HG03045 (cell line): Measurements from ENCODE around the gene EEF1A1.
A peak's percentile ranks its signal among the peaks of the same experiment; 100 is the strongest.
"Not testable (repeated sequence)": the region's sequence is repeated elsewhere in the genome, so short reads cannot be mapped to it uniquely, and the experiment has no call there.

Source experiments
- ATAC-seq: cut with Tn5 transposase; IDR thresholded peaks from one replicate; pipeline ENCODE4 v1.9.1; 2021; ENCODE audit warnings: mild to moderate bottlenecking, moderate library complexity; ENCODE audit not compliant: unreplicated experiment

Gene EEF1A1

DNA sequence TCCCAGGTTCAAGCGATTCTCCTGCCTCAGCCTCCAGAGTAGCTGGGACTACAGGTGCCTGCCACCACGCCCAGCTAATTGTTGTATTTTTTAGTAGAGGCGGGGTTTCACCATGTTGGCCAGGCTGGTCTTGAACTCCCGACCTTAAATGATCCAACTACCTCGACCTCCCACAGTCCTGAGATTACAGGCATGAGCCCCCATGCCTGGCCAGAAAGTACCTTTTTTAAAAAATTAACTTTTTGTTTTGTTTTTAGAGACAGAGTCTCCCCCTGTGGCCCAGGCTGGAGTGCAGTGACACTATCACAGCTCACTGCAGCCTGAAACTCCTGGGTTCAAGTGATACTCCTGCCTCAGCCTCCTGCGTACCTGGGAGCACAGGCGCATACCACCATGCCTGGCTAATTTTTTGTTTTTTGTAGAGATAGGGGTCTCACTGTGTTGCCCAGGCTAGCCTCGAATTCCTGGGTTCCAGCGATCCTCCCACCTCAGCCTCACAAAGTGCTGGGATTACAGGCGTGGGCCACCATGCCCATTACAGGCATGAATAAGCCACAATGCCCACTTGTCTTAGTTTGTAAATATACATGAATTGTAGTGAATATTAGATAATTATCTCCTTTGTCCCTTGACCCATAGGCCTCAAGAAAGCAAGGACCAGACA, 17.4 kb upstream of the EEF1A1 start:
- no peak for ATAC-seq

- no peak for ATAC-seq
These were observed 16.8 kb upstream of the EEF1A1 start for GRCh38 chr6:73537677-73538076.

DNA sequence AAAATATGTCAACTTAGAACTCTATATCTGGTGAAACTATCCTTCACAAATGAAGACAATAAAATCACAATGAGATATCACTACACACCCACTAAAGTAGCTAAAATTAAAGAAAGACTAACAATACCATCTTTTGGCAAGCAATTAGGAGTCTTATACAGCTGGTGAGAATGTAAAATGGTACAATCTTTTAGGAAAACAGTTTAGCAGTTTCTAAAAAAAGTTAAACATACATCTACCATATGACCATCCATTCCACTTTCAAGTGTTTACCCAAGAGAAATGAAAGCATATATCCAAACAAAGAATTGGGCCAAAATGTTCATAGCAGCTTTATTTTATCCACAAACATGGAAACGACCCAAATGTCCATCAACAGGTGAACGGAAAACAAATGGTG, 13.8 kb upstream of the EEF1A1 start:
- ATAC-seq, result no peak

DNA sequence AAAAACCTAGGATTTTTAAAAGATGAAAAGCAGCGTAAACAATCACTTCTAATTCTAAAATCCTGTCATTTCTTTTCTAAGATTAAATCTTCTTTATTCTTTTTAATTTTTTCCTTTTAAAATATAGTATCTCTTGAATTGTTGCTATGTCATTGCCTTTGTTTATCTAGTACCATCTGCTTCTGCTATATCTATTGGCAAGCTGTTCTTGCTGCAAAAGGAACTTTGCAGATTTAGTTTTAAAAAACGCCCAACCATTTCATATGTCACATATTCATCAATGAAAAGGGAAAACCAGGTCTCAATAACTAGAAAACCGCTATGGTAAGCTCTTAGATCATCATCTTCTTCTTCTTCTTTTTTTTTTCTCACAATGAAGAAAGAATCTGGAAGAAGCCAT, 11.5 kb upstream of the EEF1A1 start:
- no peak for ATAC-seq

GRCh38 chr6:73528897-73529296, 8.1 kb upstream of the EEF1A1 start:
- no peak for ATAC-seq

- no peak for ATAC-seq
These were observed 4.9 kb upstream of the EEF1A1 start for GRCh38 chr6:73525546-73526330.

GRCh38 chr6:73523434-73524123, 2.7 kb upstream of the EEF1A1 start:
- peak; percentile 39 for ATAC-seq

DNA sequence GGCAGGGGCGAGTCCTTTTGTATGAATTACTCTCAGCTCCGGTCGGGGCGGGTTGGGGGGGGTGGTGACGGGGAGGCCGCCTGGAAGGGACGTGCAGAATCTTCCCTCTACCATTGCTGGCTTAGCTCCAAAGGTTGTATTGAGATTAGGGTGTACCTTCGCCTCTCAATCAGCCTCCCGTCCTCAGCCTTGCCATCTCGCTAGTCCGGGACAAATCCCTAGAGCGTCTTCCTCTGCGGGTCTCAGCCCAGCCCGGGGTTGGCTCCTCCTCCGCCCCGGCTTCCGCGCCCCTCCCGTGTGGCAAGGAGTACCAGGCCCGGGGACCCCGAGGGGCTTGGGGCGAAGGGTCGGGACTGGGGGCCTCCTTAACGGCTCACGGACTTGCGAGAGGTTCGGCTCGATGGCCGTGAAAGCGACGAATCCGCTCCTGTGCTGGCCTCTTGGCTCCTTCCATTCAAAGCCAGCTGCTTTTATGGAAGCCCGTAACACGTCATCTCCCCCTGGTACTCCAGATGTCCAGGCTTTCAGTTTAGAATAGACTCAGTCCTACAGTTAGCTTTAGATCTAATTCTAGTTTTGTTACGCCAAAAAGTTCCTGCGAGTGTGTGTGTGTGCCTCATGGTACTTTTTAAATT, 636 bp upstream of the EEF1A1 start:
- peak; percentile 41 for ATAC-seq

DNA sequence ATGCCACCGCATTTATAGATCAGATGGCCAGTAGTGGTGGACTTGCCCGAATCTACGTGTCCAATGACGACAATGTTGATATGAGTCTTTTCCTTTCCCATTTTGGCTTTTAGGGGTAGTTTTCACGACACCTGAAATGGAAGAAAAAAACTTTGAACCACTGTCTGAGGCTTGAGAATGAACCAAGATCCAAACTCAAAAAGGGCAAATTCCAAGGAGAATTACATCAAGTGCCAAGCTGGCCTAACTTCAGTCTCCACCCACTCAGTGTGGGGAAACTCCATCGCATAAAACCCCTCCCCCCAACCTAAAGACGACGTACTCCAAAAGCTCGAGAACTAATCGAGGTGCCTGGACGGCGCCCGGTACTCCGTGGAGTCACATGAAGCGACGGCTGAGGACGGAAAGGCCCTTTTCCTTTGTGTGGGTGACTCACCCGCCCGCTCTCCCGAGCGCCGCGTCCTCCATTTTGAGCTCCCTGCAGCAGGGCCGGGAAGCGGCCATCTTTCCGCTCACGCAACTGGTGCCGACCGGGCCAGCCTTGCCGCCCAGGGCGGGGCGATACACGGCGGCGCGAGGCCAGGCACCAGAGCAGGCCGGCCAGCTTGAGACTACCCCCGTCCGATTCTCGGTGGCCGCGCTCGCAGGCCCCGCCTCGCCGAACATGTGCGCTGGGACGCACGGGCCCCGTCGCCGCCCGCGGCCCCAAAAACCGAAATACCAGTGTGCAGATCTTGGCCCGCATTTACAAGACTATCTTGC, 725 bp downstream of the EEF1A1 start:
- ATAC-seq, result peak; percentile 17

DNA sequence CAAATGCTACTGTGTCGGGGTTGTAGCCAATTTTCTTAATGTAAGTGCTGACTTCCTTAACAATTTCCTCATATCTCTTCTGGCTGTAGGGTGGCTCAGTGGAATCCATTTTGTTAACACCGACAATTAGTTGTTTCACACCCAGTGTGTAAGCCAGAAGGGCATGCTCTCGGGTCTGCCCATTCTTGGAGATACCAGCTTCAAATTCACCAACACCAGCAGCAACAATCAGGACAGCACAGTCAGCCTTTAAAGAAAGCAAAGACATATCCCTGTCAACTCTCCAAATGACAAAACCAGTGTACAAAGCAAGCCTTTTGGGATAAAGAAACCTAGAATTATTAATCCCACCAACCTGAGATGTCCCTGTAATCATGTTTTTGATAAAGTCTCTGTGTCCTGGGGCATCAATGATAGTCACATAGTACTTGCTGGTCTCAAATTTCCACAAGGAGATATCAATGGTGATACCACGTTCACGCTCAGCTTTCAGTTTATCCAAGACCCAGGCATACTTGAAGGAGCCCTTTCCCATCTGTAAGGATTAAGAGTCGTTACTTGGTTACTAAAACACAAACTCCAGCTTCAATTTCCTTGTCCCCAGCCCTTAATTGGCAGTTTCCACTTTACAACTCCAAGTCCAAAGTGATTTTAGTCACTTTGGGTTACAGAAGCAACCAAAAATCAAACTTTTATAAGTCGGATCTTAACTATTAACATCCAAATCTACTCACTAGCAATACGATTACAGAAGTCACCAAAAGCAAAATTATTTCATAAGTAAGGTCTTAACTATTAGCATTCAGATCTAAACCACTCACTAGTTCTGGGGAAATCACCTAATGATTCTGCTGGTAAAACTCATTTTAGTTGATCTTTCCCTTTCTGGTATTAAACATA, 1.6 kb downstream of the EEF1A1 start:
- ATAC-seq, result not testable (repeated sequence)

GRCh38 chr6:73518100-73518981, 2.5 kb downstream of the EEF1A1 start:
- ATAC-seq, result not testable (repeated sequence)

- ATAC-seq, result no peak
These were observed 4.0 kb downstream of the EEF1A1 start for GRCh38 chr6:73516514-73517489.

DNA sequence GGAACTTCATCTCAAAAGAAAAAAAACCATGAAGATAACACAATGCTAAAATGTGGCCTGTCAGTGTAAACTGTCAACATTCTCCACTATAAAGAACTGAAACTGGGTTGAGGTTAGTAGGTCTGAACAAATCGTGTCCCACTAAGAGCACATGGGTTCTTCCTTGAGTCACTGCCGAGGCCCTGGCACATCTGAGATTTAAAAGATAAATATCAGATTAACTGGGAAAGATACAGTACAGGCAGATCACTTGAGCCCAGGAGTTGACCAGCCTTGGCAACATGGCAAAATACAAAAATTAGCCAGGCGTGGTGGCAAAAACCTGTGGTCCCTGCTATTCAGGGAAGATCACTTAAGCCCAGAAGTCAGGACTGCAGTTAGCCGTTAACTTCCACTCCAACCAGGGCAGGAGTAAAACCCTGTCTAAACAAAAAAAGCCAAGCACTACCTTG, 5.6 kb downstream of the EEF1A1 start:
- no peak for ATAC-seq

- ATAC-seq, result no peak
These were observed 6.1 kb downstream of the EEF1A1 start for GRCh38 chr6:73514746-73515110.

- ATAC-seq, result no peak
These were observed 7.4 kb downstream of the EEF1A1 start for GRCh38 chr6:73513496-73513854.

- ATAC-seq, result no peak
These were observed 9.0 kb downstream of the EEF1A1 start for GRCh38 chr6:73511796-73512195.

DNA sequence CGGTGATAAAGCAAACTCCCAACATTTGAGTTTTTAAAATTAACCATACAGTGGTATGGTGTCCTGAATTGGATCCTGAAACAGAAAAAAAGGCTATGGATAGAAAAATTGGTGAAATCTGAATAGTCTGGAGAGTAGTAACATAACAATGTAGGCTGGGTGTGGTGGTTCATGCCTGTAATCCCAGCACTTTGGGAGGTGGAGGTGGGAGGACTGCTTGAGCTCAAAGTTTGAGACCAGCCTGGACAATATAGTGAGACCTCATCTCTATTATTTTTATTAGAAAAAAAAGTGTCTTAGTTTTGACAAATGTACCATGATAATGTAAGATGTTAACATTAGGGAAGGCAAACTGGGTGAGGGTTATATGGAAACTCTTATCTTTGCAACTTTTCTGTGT, 11.0 kb downstream of the EEF1A1 start:
- no peak for ATAC-seq

DNA sequence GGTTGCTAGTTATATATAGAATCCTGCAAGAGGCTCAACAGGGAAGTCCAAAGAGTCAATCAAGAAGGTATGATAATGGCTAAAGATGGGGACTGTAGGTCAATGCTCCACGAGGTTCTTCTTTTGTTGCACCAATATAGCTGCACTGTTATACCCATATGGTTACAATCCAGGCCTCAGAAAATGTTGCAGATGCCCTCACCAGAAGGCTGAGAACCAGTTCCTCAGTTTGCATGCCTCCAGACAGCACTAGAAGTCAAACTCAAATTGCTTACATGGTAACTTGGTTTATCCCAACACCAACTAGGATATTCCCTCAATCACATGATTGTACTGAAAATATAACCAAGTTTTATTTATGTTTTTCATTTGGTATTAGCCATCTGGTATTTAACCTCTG, 12.1 kb downstream of the EEF1A1 start:
- ATAC-seq, result no peak
